HEK293 (cell line): ENCODE results near the gene LCN10.
"Not testable (repeated sequence)": the region's sequence is repeated elsewhere in the genome, so short reads cannot be mapped to it uniquely, and the experiment has no call there.

Experiments used
- CTCF ChIA-PET: fragments of 350-600 bp; formaldehyde crosslinking; extraction: SDS; loops from one replicate; lab custom pipeline; 2021; ENCODE audit warnings: antibody characterized with exemption; lab: Yijun Ruan, JAX
- POLR2A ChIA-PET: fragments of 300-600 bp; formaldehyde crosslinking; extraction: SDS; loops from one replicate; lab custom pipeline; 2020; ENCODE audit warnings: antibody characterized with exemption, inconsistent platforms; lab: Yijun Ruan, JAX
- H3K27ac ChIP-seq: fragments of 200-500 bp; sonication (Bioruptor generic); 2 replicates; pipeline ENCODE4 v1.5.1; 2014; ENCODE audit warnings: low read depth, low read length, control low read depth, inconsistent platforms; ENCODE audit errors: extremely low read depth
- H3K36me3 ChIP-seq, 2 experiments: fragments of 200-500 bp in 1 of 2; sonication (Bioruptor generic) in 1 of 2; 1 replicate in 1 of 2; 2 replicates in 1 of 2; pipeline ENCODE4 v1.5.1; 2014 to 2017; ENCODE audit warnings: inconsistent platforms in 2 of 2, low read length in 2 of 2; ENCODE audit not compliant: control insufficient read depth in 2 of 2, insufficient read depth in 1 of 2
- H3K4me1 ChIP-seq: fragments of 200-500 bp; sonication (Bioruptor generic); 2 replicates; pipeline ENCODE4 v1.5.1; 2014; ENCODE audit warnings: mild to moderate bottlenecking, low read length, inconsistent platforms; ENCODE audit not compliant: control insufficient read depth, insufficient read depth
- H3K4me3 ChIP-seq: 2 replicates; pipeline ENCODE4 v1.5.1; 2011; ENCODE audit warnings: low read depth, mild to moderate bottlenecking, control low read depth, low read length, moderate library complexity
- H3K9me3 ChIP-seq: fragments of 200-500 bp; sonication (Bioruptor generic); 2 replicates; pipeline ENCODE4 v1.5.1; 2014; ENCODE audit warnings: low read depth, low read length, inconsistent platforms; ENCODE audit not compliant: control insufficient read depth, insufficient read depth
- FEZF1 ChIP-seq: fragments of 450-650 bp; formaldehyde crosslinking; IDR thresholded peaks from 2 replicates; pipeline ENCODE4 v1.5.1; 2016; ENCODE audit warnings: missing biosample characterization, missing genetic modification characterization
- GLIS2 ChIP-seq: fragments of 450-650 bp; formaldehyde crosslinking; IDR thresholded peaks from 2 replicates; pipeline ENCODE4 v1.5.1; 2016; ENCODE audit warnings: missing biosample characterization, missing genetic modification characterization
- IKZF3 ChIP-seq: fragments of 450-650 bp; IDR thresholded peaks from 2 replicates; pipeline ENCODE4 v1.5.0; 2018; ENCODE audit warnings: missing biosample characterization, mild to moderate bottlenecking, missing genetic modification characterization, moderate library complexity
- KLF1 ChIP-seq: fragments of 450-650 bp; formaldehyde crosslinking; IDR thresholded peaks from 2 replicates; pipeline ENCODE4 v1.5.1; 2016; ENCODE audit warnings: missing biosample characterization, missing genetic modification characterization
- KLF8 ChIP-seq: fragments of 450-650 bp; formaldehyde crosslinking; IDR thresholded peaks from 2 replicates; pipeline ENCODE4 v1.5.1; 2016; ENCODE audit warnings: missing biosample characterization, missing genetic modification characterization
- PRDM10 ChIP-seq: fragments of 450-650 bp; formaldehyde crosslinking; IDR thresholded peaks from 2 replicates; pipeline ENCODE4 v1.5.1; 2016; ENCODE audit warnings: missing biosample characterization, missing genetic modification characterization
- SCRT2 ChIP-seq: fragments of 450-650 bp; formaldehyde crosslinking; IDR thresholded peaks from 2 replicates; pipeline ENCODE4 v1.5.1; 2016; ENCODE audit warnings: missing biosample characterization, missing genetic modification characterization
- SP3 ChIP-seq: fragments of 450-650 bp; formaldehyde crosslinking; IDR thresholded peaks from 2 replicates; pipeline ENCODE4 v1.5.1; 2016; ENCODE audit warnings: missing biosample characterization, missing genetic modification characterization
- SP7 ChIP-seq: fragments of 450-650 bp; formaldehyde crosslinking; IDR thresholded peaks from 2 replicates; pipeline ENCODE4 v1.5.1; 2016; ENCODE audit warnings: missing biosample characterization, missing genetic modification characterization
- WT1 ChIP-seq: fragments of 450-650 bp; formaldehyde crosslinking; IDR thresholded peaks from 2 replicates; pipeline ENCODE4 v1.5.1; 2016; ENCODE audit warnings: missing biosample characterization, missing genetic modification characterization
- ZBTB20 ChIP-seq: fragments of 450-650 bp; formaldehyde crosslinking; IDR thresholded peaks from 2 replicates; pipeline ENCODE4 v1.5.1; 2016; ENCODE audit warnings: missing biosample characterization, missing genetic modification characterization
- ZBTB21 ChIP-seq: fragments of 450-650 bp; formaldehyde crosslinking; IDR thresholded peaks from 2 replicates; pipeline ENCODE4 v1.5.1; 2017; ENCODE audit warnings: missing biosample characterization, missing genetic modification characterization
- ZFP69B ChIP-seq: fragments of 450-650 bp; formaldehyde crosslinking; IDR thresholded peaks from 2 replicates; pipeline ENCODE4 v1.5.1; 2016; ENCODE audit warnings: missing biosample characterization, missing genetic modification characterization
- ZNF24 ChIP-seq: fragments of 450-650 bp; formaldehyde crosslinking; IDR thresholded peaks from 2 replicates; pipeline ENCODE4 v1.5.1; 2016; ENCODE audit warnings: missing biosample characterization, missing genetic modification characterization
- ZNF280D ChIP-seq: fragments of 450-650 bp; formaldehyde crosslinking; IDR thresholded peaks from 2 replicates; pipeline ENCODE4 v1.5.1; 2016; ENCODE audit warnings: missing biosample characterization, missing genetic modification characterization
- ZNF629 ChIP-seq: fragments of 450-650 bp; formaldehyde crosslinking; IDR thresholded peaks from 2 replicates; pipeline ENCODE4 v1.5.1; 2017; ENCODE audit warnings: missing biosample characterization, missing genetic modification characterization
- ZNF654 ChIP-seq: fragments of 450-650 bp; formaldehyde crosslinking; IDR thresholded peaks from 2 replicates; pipeline ENCODE4 v1.5.1; 2016; ENCODE audit warnings: low read depth, missing biosample characterization, missing genetic modification characterization
- TF ChIP-seq, protein P1 (sequence below): fragments of 450-650 bp; formaldehyde crosslinking; IDR thresholded peaks from 2 replicates; pipeline ENCODE4 v1.5.1; 2016; ENCODE audit warnings: missing biosample characterization, missing genetic modification characterization
- TF ChIP-seq, protein P2 (sequence below): fragments of 450-650 bp; formaldehyde crosslinking; IDR thresholded peaks from 2 replicates; pipeline ENCODE4 v1.5.1; 2016; ENCODE audit warnings: missing biosample characterization, missing genetic modification characterization
- TF ChIP-seq, protein P3 (sequence below): fragments of 450-650 bp; formaldehyde crosslinking; IDR thresholded peaks from 2 replicates; pipeline ENCODE4 v1.5.1; 2017; ENCODE audit warnings: missing biosample characterization, missing genetic modification characterization
- TF ChIP-seq, protein P4 (sequence below): fragments of 450-650 bp; formaldehyde crosslinking; IDR thresholded peaks from 2 replicates; pipeline ENCODE4 v1.5.1; 2016; ENCODE audit warnings: missing biosample characterization, missing genetic modification characterization

The LCN10 gene

GRCh38 chr9:136766410-136767120 lies 23.8 kb upstream of the LCN10 start:
- ChIA-PET POLR2A (interaction anchor here (1.7 kb wide), 1 partner anchor 39 kb away, joined by 7 read pairs; no protein-coding TSS in a partner anchor), CTCF (interaction anchor here (0.6 to 4.7 kb wide), 21 partner anchors 9 to 754 kb away, joined by 3 to 79 read pairs (median 4); partner anchors contain the start of gene LCN8)
- not testable (repeated sequence) for H3K36me3 ChIP-seq, H3K27ac ChIP-seq, H3K9me3 ChIP-seq, H3K4me1 ChIP-seq, H3K4me3 ChIP-seq
- TF ChIP-seq ZFP69B (tag by site-specific recombination) (peak; percentile 43; the same call in 1 of the 2 replicates), PRDM10 (peak; percentile 57; the same call in 1 of the 2 replicates), SCRT2 (tag by site-specific recombination) (peak; percentile 100), SP3 (tag by site-specific recombination) (0 out of 2 replicates have a peak, but pooled peaks have one; percentile 28), KLF8 (tag by site-specific recombination) (peak; percentile 88), KLF1 (peak; percentile 71), ZBTB20 (tag by site-specific recombination) (peak; percentile 31; the same call in 1 of the 2 replicates), ZNF24 (peak; percentile 57; the same call in 1 of the 2 replicates), ZNF654 (tag by site-specific recombination) (peak; percentile 63), IKZF3 (tag by site-specific recombination) (peak; percentile 80), SP7 (tag by site-specific recombination) (peak; percentile 87), ZNF629 (tag by site-specific recombination) (peak; percentile 69), FEZF1 (tag by site-specific recombination) (0 out of 2 replicates have a peak, but pooled peaks have one; percentile 5), ZBTB21 (tag by site-specific recombination) (peak; percentile 26; the same call in 1 of the 2 replicates), ZNF280D (tag by site-specific recombination) (peak; percentile 16; the same call in 1 of the 2 replicates), WT1 (tag by site-specific recombination) (peak; percentile 91), GLIS2 (tag by site-specific recombination) (peak; percentile 18; the same call in 1 of the 2 replicates)
- TF ChIP-seq, protein P1, sequence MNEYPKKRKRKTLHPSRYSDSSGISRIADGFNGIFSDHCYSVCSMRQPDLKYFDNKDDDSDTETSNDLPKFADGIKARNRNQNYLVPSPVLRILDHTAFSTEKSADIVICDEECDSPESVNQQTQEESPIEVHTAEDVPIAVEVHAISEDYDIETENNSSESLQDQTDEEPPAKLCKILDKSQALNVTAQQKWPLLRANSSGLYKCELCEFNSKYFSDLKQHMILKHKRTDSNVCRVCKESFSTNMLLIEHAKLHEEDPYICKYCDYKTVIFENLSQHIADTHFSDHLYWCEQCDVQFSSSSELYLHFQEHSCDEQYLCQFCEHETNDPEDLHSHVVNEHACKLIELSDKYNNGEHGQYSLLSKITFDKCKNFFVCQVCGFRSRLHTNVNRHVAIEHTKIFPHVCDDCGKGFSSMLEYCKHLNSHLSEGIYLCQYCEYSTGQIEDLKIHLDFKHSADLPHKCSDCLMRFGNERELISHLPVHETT (tag by site-specific recombination) = peak; percentile 41; the same call in 1 of the 2 replicates
- TF ChIP-seq, protein P2, sequence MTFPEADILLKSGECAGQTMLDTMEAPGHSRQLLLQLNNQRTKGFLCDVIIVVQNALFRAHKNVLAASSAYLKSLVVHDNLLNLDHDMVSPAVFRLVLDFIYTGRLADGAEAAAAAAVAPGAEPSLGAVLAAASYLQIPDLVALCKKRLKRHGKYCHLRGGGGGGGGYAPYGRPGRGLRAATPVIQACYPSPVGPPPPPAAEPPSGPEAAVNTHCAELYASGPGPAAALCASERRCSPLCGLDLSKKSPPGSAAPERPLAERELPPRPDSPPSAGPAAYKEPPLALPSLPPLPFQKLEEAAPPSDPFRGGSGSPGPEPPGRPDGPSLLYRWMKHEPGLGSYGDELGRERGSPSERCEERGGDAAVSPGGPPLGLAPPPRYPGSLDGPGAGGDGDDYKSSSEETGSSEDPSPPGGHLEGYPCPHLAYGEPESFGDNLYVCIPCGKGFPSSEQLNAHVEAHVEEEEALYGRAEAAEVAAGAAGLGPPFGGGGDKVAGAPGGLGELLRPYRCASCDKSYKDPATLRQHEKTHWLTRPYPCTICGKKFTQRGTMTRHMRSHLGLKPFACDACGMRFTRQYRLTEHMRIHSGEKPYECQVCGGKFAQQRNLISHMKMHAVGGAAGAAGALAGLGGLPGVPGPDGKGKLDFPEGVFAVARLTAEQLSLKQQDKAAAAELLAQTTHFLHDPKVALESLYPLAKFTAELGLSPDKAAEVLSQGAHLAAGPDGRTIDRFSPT (tag by site-specific recombination) = peak; percentile 48; the same call in 1 of the 2 replicates
- TF ChIP-seq, protein P3, sequence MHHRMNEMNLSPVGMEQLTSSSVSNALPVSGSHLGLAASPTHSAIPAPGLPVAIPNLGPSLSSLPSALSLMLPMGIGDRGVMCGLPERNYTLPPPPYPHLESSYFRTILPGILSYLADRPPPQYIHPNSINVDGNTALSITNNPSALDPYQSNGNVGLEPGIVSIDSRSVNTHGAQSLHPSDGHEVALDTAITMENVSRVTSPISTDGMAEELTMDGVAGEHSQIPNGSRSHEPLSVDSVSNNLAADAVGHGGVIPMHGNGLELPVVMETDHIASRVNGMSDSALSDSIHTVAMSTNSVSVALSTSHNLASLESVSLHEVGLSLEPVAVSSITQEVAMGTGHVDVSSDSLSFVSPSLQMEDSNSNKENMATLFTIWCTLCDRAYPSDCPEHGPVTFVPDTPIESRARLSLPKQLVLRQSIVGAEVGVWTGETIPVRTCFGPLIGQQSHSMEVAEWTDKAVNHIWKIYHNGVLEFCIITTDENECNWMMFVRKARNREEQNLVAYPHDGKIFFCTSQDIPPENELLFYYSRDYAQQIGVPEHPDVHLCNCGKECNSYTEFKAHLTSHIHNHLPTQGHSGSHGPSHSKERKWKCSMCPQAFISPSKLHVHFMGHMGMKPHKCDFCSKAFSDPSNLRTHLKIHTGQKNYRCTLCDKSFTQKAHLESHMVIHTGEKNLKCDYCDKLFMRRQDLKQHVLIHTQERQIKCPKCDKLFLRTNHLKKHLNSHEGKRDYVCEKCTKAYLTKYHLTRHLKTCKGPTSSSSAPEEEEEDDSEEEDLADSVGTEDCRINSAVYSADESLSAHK = peak; percentile 56; the same call in 1 of the 2 replicates
- TF ChIP-seq, protein P4, sequence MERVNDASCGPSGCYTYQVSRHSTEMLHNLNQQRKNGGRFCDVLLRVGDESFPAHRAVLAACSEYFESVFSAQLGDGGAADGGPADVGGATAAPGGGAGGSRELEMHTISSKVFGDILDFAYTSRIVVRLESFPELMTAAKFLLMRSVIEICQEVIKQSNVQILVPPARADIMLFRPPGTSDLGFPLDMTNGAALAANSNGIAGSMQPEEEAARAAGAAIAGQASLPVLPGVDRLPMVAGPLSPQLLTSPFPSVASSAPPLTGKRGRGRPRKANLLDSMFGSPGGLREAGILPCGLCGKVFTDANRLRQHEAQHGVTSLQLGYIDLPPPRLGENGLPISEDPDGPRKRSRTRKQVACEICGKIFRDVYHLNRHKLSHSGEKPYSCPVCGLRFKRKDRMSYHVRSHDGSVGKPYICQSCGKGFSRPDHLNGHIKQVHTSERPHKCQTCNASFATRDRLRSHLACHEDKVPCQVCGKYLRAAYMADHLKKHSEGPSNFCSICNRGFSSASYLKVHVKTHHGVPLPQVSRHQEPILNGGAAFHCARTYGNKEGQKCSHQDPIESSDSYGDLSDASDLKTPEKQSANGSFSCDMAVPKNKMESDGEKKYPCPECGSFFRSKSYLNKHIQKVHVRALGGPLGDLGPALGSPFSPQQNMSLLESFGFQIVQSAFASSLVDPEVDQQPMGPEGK (tag by site-specific recombination) = peak; percentile 73
